SK-N-SH (cell line): ENCODE results near the gene NGB.

ENCODE experiments used
- GATA2 ChIP-seq: sonication (generic); formaldehyde crosslinking; IDR thresholded peaks from 2 replicates; pipeline ENCODE4 v1.5.0; 2020; ENCODE audit warnings: mild to moderate bottlenecking, missing genetic modification reagents
- TF ChIP-seq, protein P1 (sequence below): fragments of 200-600 bp; sonication (generic); IDR thresholded peaks from 2 replicates; pipeline ENCODE4 v1.6.1; 2017; ENCODE audit warnings: antibody characterized with exemption, mild to moderate bottlenecking, moderate library complexity

DNA sequence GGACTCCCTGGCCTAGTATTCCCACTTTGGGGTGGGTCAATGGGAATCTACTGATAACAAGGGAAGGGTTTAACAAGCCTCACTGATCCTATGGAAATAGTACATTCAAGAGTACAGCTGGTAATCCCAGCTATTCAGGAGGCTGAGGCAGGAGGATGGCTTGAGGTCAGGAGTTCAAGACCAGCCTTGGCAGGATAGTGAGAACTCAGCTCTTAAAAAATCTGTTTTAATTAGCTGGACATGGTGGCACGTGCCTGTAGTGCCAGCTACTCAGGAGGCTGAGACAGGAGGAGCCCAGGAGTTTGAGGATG is 45.1 kb upstream of the NGB start:
- TF ChIP-seq, protein P1, sequence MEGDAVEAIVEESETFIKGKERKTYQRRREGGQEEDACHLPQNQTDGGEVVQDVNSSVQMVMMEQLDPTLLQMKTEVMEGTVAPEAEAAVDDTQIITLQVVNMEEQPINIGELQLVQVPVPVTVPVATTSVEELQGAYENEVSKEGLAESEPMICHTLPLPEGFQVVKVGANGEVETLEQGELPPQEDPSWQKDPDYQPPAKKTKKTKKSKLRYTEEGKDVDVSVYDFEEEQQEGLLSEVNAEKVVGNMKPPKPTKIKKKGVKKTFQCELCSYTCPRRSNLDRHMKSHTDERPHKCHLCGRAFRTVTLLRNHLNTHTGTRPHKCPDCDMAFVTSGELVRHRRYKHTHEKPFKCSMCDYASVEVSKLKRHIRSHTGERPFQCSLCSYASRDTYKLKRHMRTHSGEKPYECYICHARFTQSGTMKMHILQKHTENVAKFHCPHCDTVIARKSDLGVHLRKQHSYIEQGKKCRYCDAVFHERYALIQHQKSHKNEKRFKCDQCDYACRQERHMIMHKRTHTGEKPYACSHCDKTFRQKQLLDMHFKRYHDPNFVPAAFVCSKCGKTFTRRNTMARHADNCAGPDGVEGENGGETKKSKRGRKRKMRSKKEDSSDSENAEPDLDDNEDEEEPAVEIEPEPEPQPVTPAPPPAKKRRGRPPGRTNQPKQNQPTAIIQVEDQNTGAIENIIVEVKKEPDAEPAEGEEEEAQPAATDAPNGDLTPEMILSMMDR = no peak; the same call in 1 of the 2 replicates
- no peak for TF ChIP-seq GATA2 (CRISPR knock-in tag)
